Activated B cell treated with CpG ODN at 0.5 μM for 24 hours (primary cell): ENCODE measurements around the gene ACTRT2. TPM values are rescaled to one million over a fixed set of nuclear protein-coding genes. Genes with fewer than 3 reads are reported as not detected.

Experiments
- ATAC-seq: fragments of 200-7000 bp; cut with Tn5 transposase; one replicate; pipeline ENCODE4 v1.10.0; 2021; ENCODE audit warnings: low read depth, mild to moderate bottlenecking, moderate library complexity
- CTCF ChIA-PET: fragments of 350-600 bp; sonication (Branson Sonifier 250); formaldehyde crosslinking; loops from one replicate; lab custom pipeline; 2021; ENCODE audit warnings: antibody characterized with exemption; lab: Charles Lee
- POLR2A ChIA-PET: fragments of 350-600 bp; sonication (Branson Sonifier 250); formaldehyde crosslinking; loops from one replicate; lab custom pipeline; 2021; ENCODE audit warnings: antibody characterized with exemption; lab: Charles Lee
- DNase-seq: peaks from one replicate; pipeline ENCODE4 v3.0.0; 2022
- H3K27ac Mint-ChIP-seq: one replicate; pipeline ENCODE4 v1.8.0; 2020; ENCODE audit warnings: mixed read lengths
- H3K27me3 Mint-ChIP-seq: one replicate; pipeline ENCODE4 v1.8.0; 2021; ENCODE audit warnings: mixed read lengths
- H3K36me3 Mint-ChIP-seq: one replicate; pipeline ENCODE4 v1.8.0; 2021; ENCODE audit warnings: low read depth, mixed read lengths
- H3K4me1 Mint-ChIP-seq: one replicate; pipeline ENCODE4 v1.8.0; 2021; ENCODE audit warnings: mixed read lengths
- H3K4me3 Mint-ChIP-seq: one replicate; pipeline ENCODE4 v1.8.0; 2020; ENCODE audit warnings: mild to moderate bottlenecking, mixed read lengths
- H3K9me3 Mint-ChIP-seq: one replicate; pipeline ENCODE4 v1.8.0; 2020; ENCODE audit warnings: mixed read lengths
- CTCF ChIP-seq: fragments of 200-600 bp; IDR thresholded peaks from one replicate; pipeline ENCODE4 v1.8.0; 2022; ENCODE audit warnings: antibody characterized with exemption, mild to moderate bottlenecking
- intact Hi-C: fragments of 100-400 bp; cut with micrococcal nuclease; formaldehyde crosslinking; loops from one replicate; pipeline ENCODE4 v1.15.1; 2024
- total RNA-seq: library from RNA; stranded (reverse); gene quantifications from 2 replicates; pipeline ENCODE4 v1.2.3, GENCODE V29; 2022

The ACTRT2 gene
- total RNA-seq, 1 donor from 2014 or later = not detected

GRCh38 chr1:3061981-3062615 is 40.8 kb downstream of the ACTRT2 start:
- TF ChIP-seq CTCF = no peak
- Mint-ChIP-seq H3K27me3 (peaks cover 10% of the 10 kb centered on the region), H3K9me3 (no peaks in the 10 kb centered on the region), H3K27ac (no peak overlapping the region), H3K36me3 (no peaks in the 10 kb centered on the region), H3K4me3 (no peak overlapping the region), H3K4me1 (no peaks in the 10 kb centered on the region)
- no peak for ATAC-seq
- intact Hi-C loops = no loop called here
- ChIA-PET POLR2A (no interaction called here), CTCF (no interaction called here)
- DNase-seq = peak; percentile 4

- ATAC-seq = no peak
- Mint-ChIP-seq H3K4me3 (no peak overlapping the region), H3K9me3 (no peaks in the 10 kb centered on the region), H3K4me1 (no peaks in the 10 kb centered on the region), H3K27ac (no peak overlapping the region), H3K36me3 (no peaks in the 10 kb centered on the region), H3K27me3 (peaks cover 12% of the 10 kb centered on the region)
- peak; percentile 10 for DNase-seq
- CTCF ChIA-PET = no interaction called here
- POLR2A ChIA-PET = no interaction called here
- intact Hi-C loops = no loop called here
- no peak for TF ChIP-seq CTCF
Measured at GRCh38 chr1:3062616-3063378, 41.5 kb downstream of the ACTRT2 start.

GRCh38 chr1:3063379-3064295 is 42.4 kb downstream of the ACTRT2 start:
- Mint-ChIP-seq H3K4me1 (peaks cover 1% of the 10 kb centered on the region), H3K27me3 (peaks cover 12% of the 10 kb centered on the region), H3K27ac (no peak overlapping the region), H3K9me3 (no peaks in the 10 kb centered on the region), H3K36me3 (no peaks in the 10 kb centered on the region), H3K4me3 (no peak overlapping the region)
- TF ChIP-seq CTCF = no peak
- ATAC-seq (no peak), DNase-seq (no peak)
- intact Hi-C loops = no loop called here
- POLR2A ChIA-PET = no interaction called here
- CTCF ChIA-PET = no interaction called here

- no peaks in the 10 kb centered on the region for H3K36me3 Mint-ChIP-seq
- TF ChIP-seq CTCF = no peak
Measured at GRCh38 chr1:3064296-3064850, 43.1 kb downstream of the ACTRT2 start.

More at GRCh38 chr1:3064296-3064850, 43.1 kb downstream of the ACTRT2 start:
- ATAC-seq (no peak), DNase-seq (peak; percentile 1)
- ChIA-PET POLR2A (no interaction called here), CTCF (no interaction called here)
- peaks cover 4% of the 10 kb centered on the region for H3K4me1 Mint-ChIP-seq
- H3K9me3 Mint-ChIP-seq = no peaks in the 10 kb centered on the region
- H3K27me3 Mint-ChIP-seq = peaks cover 14% of the 10 kb centered on the region
- intact Hi-C loops = no loop called here
- H3K4me3 Mint-ChIP-seq = no peak overlapping the region
- no peak overlapping the region for H3K27ac Mint-ChIP-seq
